H1 (cell line): ENCODE results near the gene S100A14. TPM values are rescaled to one million over a fixed set of nuclear protein-coding genes. Genes with fewer than 3 reads are reported as not detected.

ENCODE experiments used
- CTCF ChIA-PET: fragments of 300-600 bp; sonication (Branson Sonifier 250); formaldehyde crosslinking; loops from one replicate; lab custom pipeline; 2021; ENCODE audit not compliant: partially characterized antibody; lab: Charles Lee
- POLR2A ChIA-PET: fragments of 300-600 bp; sonication (Branson Sonifier 250); formaldehyde crosslinking; loops from one replicate; lab custom pipeline; 2021; ENCODE audit warnings: inconsistent platforms; ENCODE audit not compliant: partially characterized antibody; lab: Charles Lee
- DNase-seq, 2 experiments: peaks; one replicate each; pipeline versions ENCODE4 v3.0.0 to v3.0.0-alpha.2; 2010 to 2022; ENCODE audit warnings: low spot score in 2 of 2, low read depth in 1 of 2, mixed read lengths in 1 of 2
- FAIRE-seq: peaks from 2 replicates; lab custom pipeline; 2011; peaks lifted over from hg19 to GRCh38; lab: Jason Lieb, UNC
- H2AFZ ChIP-seq: 2 replicates; pipeline ENCODE4 v1.8.1; 2012; ENCODE audit warnings: low read length, inconsistent platforms
- H2AK5ac ChIP-seq: 2 replicates; pipeline ENCODE4 v1.6.1; 2013; ENCODE audit warnings: low read depth, low read length
- H2BK120ac ChIP-seq: replicated peaks from 2 replicates; pipeline ENCODE3; 2013; ENCODE audit warnings: low read depth, low read length, inconsistent platforms
- H2BK12ac ChIP-seq: 2 replicates; pipeline ENCODE4 v1.6.1; 2013; ENCODE audit warnings: low read depth, low read length
- H2BK15ac ChIP-seq: 2 replicates; pipeline ENCODE4 v1.6.1; 2013; ENCODE audit warnings: low read length
- H2BK20ac ChIP-seq: 2 replicates; pipeline ENCODE4 v1.6.1; 2013; ENCODE audit warnings: low read length
- H2BK5ac ChIP-seq: 2 replicates; pipeline ENCODE4 v1.6.1; 2013; ENCODE audit warnings: low read depth, low read length
- H3K14ac ChIP-seq: 2 replicates; pipeline ENCODE4 v1.6.1; 2013; ENCODE audit warnings: inconsistent platforms; ENCODE audit not compliant: insufficient read length
- H3K18ac ChIP-seq: 2 replicates; pipeline ENCODE4 v1.6.1; 2013; ENCODE audit warnings: low read length; ENCODE audit errors: extremely low read depth
- H3K23ac ChIP-seq: 2 replicates; pipeline ENCODE4 v1.6.1; 2013; ENCODE audit warnings: inconsistent platforms; ENCODE audit not compliant: insufficient read length
- H3K23me2 ChIP-seq: 2 replicates; pipeline ENCODE4 v1.6.1; 2013; ENCODE audit warnings: low read depth, low read length
- H3K27ac ChIP-seq: 2 replicates; pipeline ENCODE4 v1.6.1; 2011; ENCODE audit warnings: low read depth, low read length, inconsistent platforms
- H3K27me3 ChIP-seq, 4 experiments: replicated peaks in 1 of 4; 1 replicate in 1 of 4; 2 replicates in 3 of 4; pipeline versions ENCODE4 v1.6.1 to v1.8.1; 2011 to 2013; ENCODE audit warnings: low read length in 3 of 4, mild to moderate bottlenecking in 3 of 4, inconsistent platforms in 2 of 4, mixed read lengths in 2 of 4, moderate library complexity in 1 of 4; ENCODE audit not compliant: control insufficient read depth in 3 of 4, insufficient read depth in 3 of 4; ENCODE audit errors: extremely low read depth in 1 of 4
- H3K36me3 ChIP-seq, 4 experiments: 2 replicates each; pipeline versions ENCODE4 v1.6.1 to v1.8.1; 2011 to 2013; ENCODE audit warnings: mild to moderate bottlenecking in 4 of 4, low read length in 3 of 4, moderate library complexity in 2 of 4, control low read depth in 1 of 4, inconsistent platforms in 1 of 4; ENCODE audit not compliant: insufficient read depth in 4 of 4, control insufficient read depth in 2 of 4
- H3K4ac ChIP-seq: replicated peaks from 2 replicates; pipeline ENCODE3; 2013; ENCODE audit warnings: low read length, low read depth, mixed read lengths, inconsistent platforms; ENCODE audit not compliant: insufficient read length
- H3K4me1 ChIP-seq, 4 experiments: replicated peaks in 1 of 4; 1 replicate in 1 of 4; 2 replicates in 3 of 4; pipeline versions ENCODE4 v1.6.1 to v1.8.1; 2011 to 2013; ENCODE audit warnings: low read length in 3 of 4, inconsistent platforms in 2 of 4, mixed read lengths in 1 of 4; ENCODE audit not compliant: insufficient read depth in 4 of 4, control insufficient read depth in 3 of 4
- H3K4me2 ChIP-seq, 2 experiments: 2 replicates each; pipeline versions ENCODE4 v1.6.1 to v1.8.1; 2011 to 2013; ENCODE audit warnings: low read depth in 2 of 2, low read length in 2 of 2, control low read depth in 1 of 2, inconsistent platforms in 1 of 2, mild to moderate bottlenecking in 1 of 2; ENCODE audit not compliant: insufficient read depth in 1 of 2
- H3K4me3 ChIP-seq, 4 experiments: fragments of 200-600, 300-600 bp in 1 of 4; sonication (generic), shearing (Covaris generic), sonication (Bioruptor Twin) in 1 of 4; 2 replicates each; pipeline versions ENCODE4 v1.5.1 to v1.8.1; 2011 to 2016; ENCODE audit warnings: low read length in 4 of 4, low read depth in 3 of 4, control low read depth in 2 of 4, inconsistent platforms in 2 of 4, mild to moderate bottlenecking in 2 of 4, mixed read lengths in 1 of 4, moderate library complexity in 1 of 4; ENCODE audit not compliant: insufficient read depth in 2 of 4; ENCODE audit errors: extremely low read depth in 1 of 4
- H3K56ac ChIP-seq: replicated peaks from 2 replicates; pipeline ENCODE3; 2013; ENCODE audit warnings: low read depth, mild to moderate bottlenecking, mixed read lengths, low read length, inconsistent platforms; ENCODE audit not compliant: insufficient read length
- H3K79me1 ChIP-seq: 2 replicates; pipeline ENCODE4 v1.6.1; 2013; ENCODE audit warnings: low read depth, low read length, control low read depth
- H3K79me2 ChIP-seq, 2 experiments: 2 replicates each; pipeline versions ENCODE4 v1.6.1 to v1.8.1; 2012 to 2013; ENCODE audit warnings: low read length in 2 of 2, mild to moderate bottlenecking in 2 of 2, inconsistent platforms in 1 of 2; ENCODE audit not compliant: insufficient read depth in 2 of 2, control insufficient read depth in 1 of 2
- H3K9ac ChIP-seq, 4 experiments: replicated peaks in 1 of 4; 1 replicate in 1 of 4; 2 replicates in 3 of 4; pipeline versions ENCODE4 v1.6.1 to v1.8.1; 2011 to 2013; ENCODE audit warnings: low read depth in 3 of 4, low read length in 3 of 4, control low read depth in 2 of 4, mild to moderate bottlenecking in 2 of 4, moderate library complexity in 2 of 4, inconsistent platforms in 1 of 4; ENCODE audit errors: extremely low read depth in 1 of 4
- H3K9me3 ChIP-seq, 2 experiments: 2 replicates each; pipeline versions ENCODE4 v1.6.1 to v1.8.1; 2012 to 2013; ENCODE audit warnings: mild to moderate bottlenecking in 2 of 2, moderate library complexity in 2 of 2, control low read depth in 1 of 2, inconsistent platforms in 1 of 2, low read depth in 1 of 2, low read length in 1 of 2, mixed read lengths in 1 of 2; ENCODE audit not compliant: insufficient read depth in 2 of 2
- H4K20me1 ChIP-seq, 2 experiments: replicated peaks in 1 of 2; 2 replicates each; pipeline versions ENCODE3 to v1.8.1; 2011 to 2013; ENCODE audit warnings: inconsistent platforms in 2 of 2, low read length in 2 of 2, mild to moderate bottlenecking in 1 of 2; ENCODE audit not compliant: insufficient read depth in 2 of 2, control insufficient read depth in 1 of 2
- H4K5ac ChIP-seq: 2 replicates; pipeline ENCODE4 v1.6.1; 2013; ENCODE audit warnings: low read length, low read depth, mixed read lengths, inconsistent platforms; ENCODE audit not compliant: insufficient read length
- H4K8ac ChIP-seq: 2 replicates; pipeline ENCODE4 v1.8.0; 2013; ENCODE audit warnings: mild to moderate bottlenecking, moderate library complexity, low read length, inconsistent platforms; ENCODE audit not compliant: insufficient read depth; ENCODE audit errors: extremely low read depth
- H4K91ac ChIP-seq: replicated peaks from 2 replicates; pipeline ENCODE3; 2013; ENCODE audit warnings: low read length, mixed read lengths, inconsistent platforms; ENCODE audit not compliant: insufficient read length
- POLR2A ChIP-seq, 2 experiments: IDR thresholded peaks; 1 replicate in 1 of 2; 2 replicates in 1 of 2; pipeline ENCODE4 v1.6.1; 2011; ENCODE audit warnings: low read depth in 2 of 2, low read length in 2 of 2, mild to moderate bottlenecking in 2 of 2; ENCODE audit errors: control extremely low read depth in 1 of 2
- POLR2AphosphoS5 ChIP-seq: IDR thresholded peaks from 2 replicates; pipeline ENCODE4 v1.6.1; 2011; ENCODE audit warnings: low read depth, low read length
- WGBS, 2 experiments: shearing (Covaris generic) in 1 of 2; methylation state at CpG; one replicate each; pipeline versions ENCODE4 v1.1.6 to v1.1.7; 2013 to 2015; ENCODE audit warnings: low lambda C conversion rate in 2 of 2, mixed read lengths in 2 of 2, inconsistent platforms in 1 of 2, low coverage in 1 of 2, missing lambda C conversion rate in 1 of 2; ENCODE audit not compliant: insufficient replicate concordance in 2 of 2, insufficient coverage in 1 of 2, insufficient read length in 1 of 2; ENCODE audit errors: extremely low coverage in 1 of 2, missing lambda C conversion rate in 1 of 2; 5-methylcytosine and 5-hydroxymethylcytosine counted together
- polyA plus RNA-seq, 7 experiments: library from polyadenylated mRNA; depleted of rRNA in 3 of 7; stranded (reverse) in 5 of 7; unstranded in 2 of 7; fragments of >200 nt in 5 of 7; fragments of 200-250 nt in 2 of 7; gene quantifications; 1 replicate in 5 of 7; 2 replicates in 1 of 7; 4 replicates in 1 of 7; pipeline versions ENCODE4 v1.2.1 to v1.2.3, GENCODE V29; 2011 to 2013; ENCODE audit warnings: missing spikeins in 2 of 7, mixed read lengths in 2 of 7
- total RNA-seq: library from RNA; stranded (reverse); fragmentation: NEBNext Ultra II Directional; extraction: Animal tissue kit (Norgen Biotek cat#: 25700); gene quantifications from 2 replicates; pipeline ENCODE4 v1.2.1, GENCODE V29; 2021
- TF ChIP-seq, protein P1 (sequence below): IDR thresholded peaks from 2 replicates; pipeline ENCODE4 v1.6.1; 2012; ENCODE audit warnings: inconsistent platforms

Gene S100A14
- total and polyA plus RNA-seq, 2 of the 8 experiments (the other 6 are each of a cell fraction or from before 2014, with no cell fraction given) = 1.4 to 5.3 TPM

DNA sequence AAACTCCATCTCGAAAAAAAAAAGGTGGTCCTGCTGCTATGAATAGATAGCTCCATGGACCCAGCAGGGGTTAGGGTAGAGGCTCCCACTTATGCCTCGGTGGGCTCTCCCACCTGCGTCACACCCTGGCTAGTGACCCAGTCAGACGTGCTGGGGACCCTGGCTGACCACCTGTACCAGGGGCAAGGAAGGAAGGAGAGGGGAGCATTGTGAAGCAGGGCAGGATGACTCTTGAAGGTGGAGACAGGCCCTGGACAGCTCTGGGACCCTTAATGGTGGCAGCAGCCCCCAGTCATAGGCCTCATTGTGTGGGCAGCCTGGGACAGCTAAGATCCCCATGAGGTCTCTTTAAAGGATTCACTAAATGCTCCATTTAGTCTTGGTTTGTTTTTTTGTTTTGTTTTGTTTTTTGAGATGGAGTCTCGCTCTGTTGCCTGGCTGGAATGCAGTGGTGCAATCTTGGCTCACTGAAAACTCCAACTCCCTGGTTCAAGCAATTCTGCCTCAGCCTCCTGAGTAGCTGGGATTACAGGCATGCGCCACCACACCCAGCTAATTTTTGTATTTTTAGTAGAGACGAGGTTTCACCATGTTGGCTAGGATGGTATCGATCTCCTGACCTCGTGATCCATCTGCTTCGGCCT, 32.0 kb upstream of the S100A14 start:
- Histone ChIP-seq H3K9ac (no peak overlapping the region), H4K20me1 (peaks cover 3% of the 10 kb centered on the region in 2 experiments), H3K36me3 (peaks cover 15 to 30% (median 27%) of the 10 kb centered on the region in 4 experiments), H2AK5ac (0 out of 2 replicates have a peak overlapping the region, but pooled peaks have one; percentile 75), H2BK120ac (no peak overlapping the region), H4K5ac (no peak overlapping the region), H2AFZ (no peak overlapping the region), H2BK20ac (no peak overlapping the region), H3K4ac (no peak overlapping the region), H2BK5ac (no peak overlapping the region), H4K8ac (peak overlapping the region; percentile 83; the same call in 1 of the 2 replicates), H2BK12ac (no peak overlapping the region), H3K4me3 (no peak overlapping the region), H3K9me3 (no peaks in the 10 kb centered on the region), H3K27ac (no peak overlapping the region), H2BK15ac (no peak overlapping the region), H3K56ac (no peak overlapping the region), H3K4me1 (peaks cover 0 to 3% (median 0%) of the 10 kb centered on the region in 4 experiments; a peak in 1 of 7 replicates), H3K23ac (no peak overlapping the region), H3K27me3 (no peaks in the 10 kb centered on the region), H3K23me2 (no peaks in the 10 kb centered on the region), H4K91ac (no peak overlapping the region), H3K79me1 (no peaks in the 10 kb centered on the region), H3K4me2 (no peak overlapping the region), H3K79me2 (no peaks in the 10 kb centered on the region), H3K18ac (no peak overlapping the region; the same call in 1 of the 2 replicates), H3K14ac (no peak overlapping the region)
- FAIRE-seq (no peak), DNase-seq (no peak)
- 0 out of 3 replicates have a peak, but pooled peaks of 1 of the 2 experiments have one; percentile 26 for TF ChIP-seq POLR2A (IDR thresholded peaks at IDR 0.05; ENCODE audit: control extremely low read depth in 1 of 2, low read depth in 2 of 2, low read length in 2 of 2)
- peak; percentile 65 for TF ChIP-seq POLR2AphosphoS5
- TF ChIP-seq, protein P1, sequence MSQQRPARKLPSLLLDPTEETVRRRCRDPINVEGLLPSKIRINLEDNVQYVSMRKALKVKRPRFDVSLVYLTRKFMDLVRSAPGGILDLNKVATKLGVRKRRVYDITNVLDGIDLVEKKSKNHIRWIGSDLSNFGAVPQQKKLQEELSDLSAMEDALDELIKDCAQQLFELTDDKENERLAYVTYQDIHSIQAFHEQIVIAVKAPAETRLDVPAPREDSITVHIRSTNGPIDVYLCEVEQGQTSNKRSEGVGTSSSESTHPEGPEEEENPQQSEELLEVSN = no peak
- ChIA-PET POLR2A (interaction anchor here (0.6 to 16.2 kb wide), 18 partner anchors 8 to 329 kb away, joined by 3 to 343 read pairs (median 4); partner anchors contain the start of genes CHTOP, ILF2, JTB and S100A1), CTCF (interaction anchor here (0.6 to 3.1 kb wide), 11 partner anchors 10 to 630 kb away, joined by 3 to 13 read pairs (median 5); partner anchors contain the start of genes CHTOP, S100A1, S100A13 and S100A6)
- WGBS, 2 experiments = 89% methylated on average over 10 of the region's 10 CpGs; no CpG with 5 or more reads in 1 of the 2 experiments
